ENCODE measurements around the gene USP46.

The USP46 gene

DNA sequence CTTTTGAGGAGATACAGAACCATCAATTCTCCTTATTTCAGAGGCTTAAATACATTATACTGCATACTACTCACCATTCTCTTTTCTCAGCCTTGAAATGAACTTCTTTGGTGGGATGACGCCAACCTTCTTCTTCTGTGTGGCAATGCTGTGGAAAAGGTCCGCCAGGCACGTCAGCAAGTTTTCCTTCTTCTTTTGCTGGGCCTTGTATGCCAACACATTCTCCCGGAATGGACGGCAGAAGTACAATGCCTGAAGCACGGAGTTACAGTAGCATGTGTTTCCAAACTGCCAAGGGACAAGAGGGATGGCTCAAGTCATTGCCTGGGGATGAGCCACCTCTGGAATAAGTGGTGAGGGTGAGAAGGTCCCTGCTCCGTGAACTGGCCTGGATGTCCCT is 31.2 kb downstream of the USP46 start:
- Histone ChIP-seq H3K4me3 (ENCODE audit: low read depth, low read length) (no peak overlapping the region), H3K27me3 (replicated peaks) (no peaks in the 10 kb centered on the region), H3K36me3 (replicated peaks) (no peaks in the 10 kb centered on the region), H3K27ac (no peak overlapping the region)
- DNase-seq = no peak
- in situ Hi-C loops (cut with HindIII; ENCODE audit: low pct_ligation_motif_present, low sequenced_read_pairs) = no loop called here
- TF ChIP-seq, protein P1, sequence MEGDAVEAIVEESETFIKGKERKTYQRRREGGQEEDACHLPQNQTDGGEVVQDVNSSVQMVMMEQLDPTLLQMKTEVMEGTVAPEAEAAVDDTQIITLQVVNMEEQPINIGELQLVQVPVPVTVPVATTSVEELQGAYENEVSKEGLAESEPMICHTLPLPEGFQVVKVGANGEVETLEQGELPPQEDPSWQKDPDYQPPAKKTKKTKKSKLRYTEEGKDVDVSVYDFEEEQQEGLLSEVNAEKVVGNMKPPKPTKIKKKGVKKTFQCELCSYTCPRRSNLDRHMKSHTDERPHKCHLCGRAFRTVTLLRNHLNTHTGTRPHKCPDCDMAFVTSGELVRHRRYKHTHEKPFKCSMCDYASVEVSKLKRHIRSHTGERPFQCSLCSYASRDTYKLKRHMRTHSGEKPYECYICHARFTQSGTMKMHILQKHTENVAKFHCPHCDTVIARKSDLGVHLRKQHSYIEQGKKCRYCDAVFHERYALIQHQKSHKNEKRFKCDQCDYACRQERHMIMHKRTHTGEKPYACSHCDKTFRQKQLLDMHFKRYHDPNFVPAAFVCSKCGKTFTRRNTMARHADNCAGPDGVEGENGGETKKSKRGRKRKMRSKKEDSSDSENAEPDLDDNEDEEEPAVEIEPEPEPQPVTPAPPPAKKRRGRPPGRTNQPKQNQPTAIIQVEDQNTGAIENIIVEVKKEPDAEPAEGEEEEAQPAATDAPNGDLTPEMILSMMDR (IDR thresholded peaks at IDR 0.05; ENCODE audit: low read depth, low read length, missing control alignments) = no peak

DNA sequence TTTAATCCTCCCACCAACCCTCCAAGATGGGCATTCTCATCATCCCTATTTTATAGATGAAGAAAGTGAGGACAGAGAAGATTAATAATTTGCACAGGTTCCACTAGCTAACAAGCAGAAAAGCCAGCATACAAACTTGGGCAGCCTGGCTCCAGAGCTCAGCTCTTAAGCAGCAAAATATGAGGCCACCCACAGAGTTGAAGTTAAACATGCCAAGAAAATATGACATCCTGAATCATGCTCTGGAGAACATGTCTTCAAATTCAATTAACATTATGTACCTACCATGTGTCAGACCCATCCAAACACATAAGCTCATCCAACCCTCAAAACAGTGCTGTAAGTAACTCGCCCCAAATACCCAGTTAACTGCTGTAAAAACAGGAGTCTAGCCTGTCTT is 33.9 kb downstream of the USP46 start:
- Histone ChIP-seq H3K4me3 (ENCODE audit: low read depth, low read length) (no peak overlapping the region), H3K27ac (no peak overlapping the region), H3K27me3 (replicated peaks) (no peaks in the 10 kb centered on the region), H3K36me3 (replicated peaks) (no peaks in the 10 kb centered on the region)
- DNase-seq = no peak
- TF ChIP-seq, protein P1 (IDR thresholded peaks at IDR 0.05; ENCODE audit: low read depth, low read length, missing control alignments) = no peak
- in situ Hi-C loops (cut with HindIII; ENCODE audit: low pct_ligation_motif_present, low sequenced_read_pairs) = no loop called here

DNA sequence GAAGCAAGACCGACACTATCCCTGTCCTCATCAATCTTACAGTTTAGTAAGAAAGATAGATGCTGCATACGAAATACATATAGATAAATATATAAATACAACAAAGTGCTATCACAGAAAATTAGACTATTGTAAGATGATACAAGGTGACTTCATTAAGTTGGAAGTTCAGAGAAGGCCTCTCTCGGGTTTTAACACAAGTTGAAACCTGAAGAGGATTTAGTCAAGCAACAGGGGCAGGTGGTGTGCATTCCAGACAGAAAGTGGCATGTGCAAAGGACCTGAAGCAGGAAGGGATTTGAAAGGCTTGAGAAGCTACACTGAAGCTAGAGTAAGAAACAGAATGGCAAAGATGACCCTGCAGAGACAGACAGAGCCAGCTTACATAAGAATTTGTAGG is 36.5 kb downstream of the USP46 start:
- no peak overlapping the region for H3K4me3 ChIP-seq (ENCODE audit: low read depth, low read length)
- in situ Hi-C loops (cut with HindIII; ENCODE audit: low pct_ligation_motif_present, low sequenced_read_pairs) = no loop called here
- TF ChIP-seq, protein P1 (IDR thresholded peaks at IDR 0.05; ENCODE audit: low read depth, low read length, missing control alignments) = no peak
- no peaks in the 10 kb centered on the region for H3K27me3 ChIP-seq (replicated peaks)
- H3K36me3 ChIP-seq (replicated peaks) = no peaks in the 10 kb centered on the region
- DNase-seq = no peak
- H3K27ac ChIP-seq = no peak overlapping the region

DNA sequence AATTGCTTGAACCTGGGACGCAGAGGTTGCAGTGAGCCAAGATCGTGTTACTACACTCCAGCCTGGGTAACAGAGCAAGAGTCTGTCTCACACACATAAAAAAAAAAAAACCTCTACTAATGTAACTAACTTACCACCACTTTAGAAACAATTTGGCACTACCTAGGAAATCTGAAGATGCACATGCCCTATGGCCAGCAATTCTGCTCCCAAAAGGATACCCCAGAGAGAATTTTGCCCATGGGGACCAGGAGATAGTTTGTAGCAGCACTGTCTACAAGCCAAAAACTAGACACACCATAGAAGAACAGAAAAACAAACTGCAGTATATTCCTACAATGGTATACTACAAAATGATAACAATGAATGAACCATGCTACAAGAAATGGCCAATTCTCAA is 37.5 kb downstream of the USP46 start:
- DNase-seq = no peak
- Histone ChIP-seq H3K4me3 (ENCODE audit: low read depth, low read length) (no peak overlapping the region), H3K36me3 (replicated peaks) (no peaks in the 10 kb centered on the region), H3K27ac (no peak overlapping the region), H3K27me3 (replicated peaks) (no peaks in the 10 kb centered on the region)
- TF ChIP-seq, protein P1 (IDR thresholded peaks at IDR 0.05; ENCODE audit: low read depth, low read length, missing control alignments) = no peak
- in situ Hi-C loops (cut with HindIII; ENCODE audit: low pct_ligation_motif_present, low sequenced_read_pairs) = no loop called here

DNA sequence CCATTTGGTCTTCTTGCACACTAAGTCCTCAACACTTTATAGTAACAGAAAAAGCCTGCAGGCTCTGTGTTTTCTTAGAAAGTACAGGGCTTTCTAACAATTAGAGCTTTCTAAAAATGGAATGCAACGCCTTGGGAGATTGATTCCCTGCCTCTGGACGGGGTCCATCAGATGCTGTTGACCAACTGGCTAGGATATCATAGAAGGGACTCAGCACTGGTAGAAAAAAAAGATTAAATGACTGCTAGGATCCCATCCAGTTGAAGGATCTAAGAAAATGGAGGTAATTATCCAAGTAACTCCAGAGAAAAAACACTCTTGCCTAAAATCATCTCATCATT is 39.5 kb downstream of the USP46 start:
- in situ Hi-C loops (cut with HindIII; ENCODE audit: low pct_ligation_motif_present, low sequenced_read_pairs) = no loop called here
- Histone ChIP-seq H3K27ac (no peak overlapping the region), H3K36me3 (replicated peaks) (no peaks in the 10 kb centered on the region), H3K27me3 (replicated peaks) (no peaks in the 10 kb centered on the region), H3K4me3 (ENCODE audit: low read depth, low read length) (no peak overlapping the region)
- no peak for DNase-seq
- TF ChIP-seq, protein P1 (IDR thresholded peaks at IDR 0.05; ENCODE audit: low read depth, low read length, missing control alignments) = no peak

DNA sequence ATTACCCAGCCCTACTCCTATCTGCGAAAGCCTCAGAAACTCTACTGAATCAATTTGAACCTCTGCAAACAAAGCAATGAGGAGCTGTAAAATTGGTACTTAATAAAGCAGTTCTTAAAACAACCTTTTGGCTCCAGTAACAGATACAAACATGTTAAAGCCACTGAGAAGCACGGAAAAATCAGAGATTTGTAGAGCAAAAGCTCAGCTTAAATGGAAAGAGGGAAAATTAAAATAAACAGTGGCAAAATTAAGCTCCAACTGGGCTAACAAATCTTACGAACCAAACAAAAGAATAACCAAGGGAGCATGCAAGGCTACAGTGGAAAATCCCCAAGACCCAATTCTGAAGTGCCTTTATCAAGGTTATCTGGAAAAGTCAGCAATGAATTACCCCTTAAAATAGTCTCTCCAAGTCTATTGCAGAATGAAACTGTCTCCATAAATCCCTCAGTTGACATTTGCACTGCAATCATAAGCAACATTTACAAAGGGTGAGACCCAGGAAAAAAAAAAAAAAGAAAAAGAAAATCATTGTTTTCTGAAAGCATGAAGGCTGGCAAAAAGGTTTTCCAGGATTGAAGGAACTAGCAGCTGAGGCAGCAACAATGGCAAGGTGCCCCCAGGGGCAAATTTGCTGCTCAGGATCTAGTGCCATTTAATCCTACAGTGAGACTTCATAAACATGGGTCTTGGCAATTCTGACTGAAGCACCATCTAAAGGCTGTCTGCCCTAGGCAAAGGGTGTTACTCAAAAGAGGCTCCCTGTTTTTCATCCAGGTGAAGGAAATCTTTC is 40.1 kb downstream of the USP46 start:
- in situ Hi-C loops (cut with HindIII; ENCODE audit: low pct_ligation_motif_present, low sequenced_read_pairs) = no loop called here
- Histone ChIP-seq H3K4me3 (ENCODE audit: low read depth, low read length) (no peak overlapping the region), H3K27ac (no peak overlapping the region), H3K27me3 (replicated peaks) (no peaks in the 10 kb centered on the region), H3K36me3 (replicated peaks) (no peaks in the 10 kb centered on the region)
- TF ChIP-seq, protein P1 (IDR thresholded peaks at IDR 0.05; ENCODE audit: low read depth, low read length, missing control alignments) = no peak
- no peak for DNase-seq

Measured in brain microvascular endothelial cell (primary cell).